Amniotic epithelial cell (primary cell): ENCODE measurements around the gene CIITA.
A peak's percentile ranks its signal among the peaks of the same experiment; 100 is the strongest.
"Not testable (repeated sequence)": the region's sequence is repeated elsewhere in the genome, so short reads cannot be mapped to it uniquely, and the experiment has no call there.

Source experiments
- DNase-seq: peaks from one replicate; pipeline ENCODE4 v3.0.0-alpha.2; 2010; ENCODE audit warnings: low read depth

The CIITA gene

GRCh38 chr16:10949424-10949970 is 72.5 kb downstream of the CIITA start:
- no peak for DNase-seq

- peak; percentile 46 for DNase-seq
These were observed 73.4 kb downstream of the CIITA start for GRCh38 chr16:10950393-10950792.

GRCh38 chr16:10951026-10951425 is 74.0 kb downstream of the CIITA start:
- DNase-seq: peak; percentile 35

GRCh38 chr16:10954903-10955302 is 77.9 kb downstream of the CIITA start:
- DNase-seq: no peak

- DNase-seq: peak; percentile 39
These were observed 80.9 kb downstream of the CIITA start for GRCh38 chr16:10957771-10958482.

GRCh38 chr16:10959161-10959560 is 82.2 kb downstream of the CIITA start:
- DNase-seq: peak; percentile 37

- DNase-seq: peak; percentile 93
These were observed 84.2 kb downstream of the CIITA start for GRCh38 chr16:10961231-10961630.

GRCh38 chr16:10964039-10964890 is 87.3 kb downstream of the CIITA start:
- peak; percentile 70 for DNase-seq

GRCh38 chr16:10964891-10965326 is 87.9 kb downstream of the CIITA start:
- no peak for DNase-seq

- no peak for DNase-seq
These were observed 88.5 kb downstream of the CIITA start for GRCh38 chr16:10965440-10966061.

- DNase-seq: no peak
These were observed 89.1 kb downstream of the CIITA start for GRCh38 chr16:10966129-10966528.

- DNase-seq: not testable (repeated sequence)
These were observed 89.6 kb downstream of the CIITA start for GRCh38 chr16:10966559-10966958.

- no peak for DNase-seq
These were observed 91.0 kb downstream of the CIITA start for GRCh38 chr16:10967986-10968385.

- no peak for DNase-seq
These were observed 91.5 kb downstream of the CIITA start for GRCh38 chr16:10968498-10968897.

GRCh38 chr16:10969615-10970014 is 92.6 kb downstream of the CIITA start:
- DNase-seq: no peak

- no peak for DNase-seq
These were observed 93.1 kb downstream of the CIITA start for GRCh38 chr16:10970065-10970464.

- peak; percentile 69 for DNase-seq
These were observed 94.6 kb downstream of the CIITA start for GRCh38 chr16:10971560-10971961.

- no peak for DNase-seq
These were observed 95.3 kb downstream of the CIITA start for GRCh38 chr16:10972108-10972818.

GRCh38 chr16:10972819-10973464 is 95.9 kb downstream of the CIITA start:
- DNase-seq: no peak

- DNase-seq: no peak
These were observed 99.6 kb downstream of the CIITA start for GRCh38 chr16:10976634-10977033.

GRCh38 chr16:10978124-10978523 is 101.1 kb downstream of the CIITA start:
- DNase-seq: no peak
